Fibroblast of lung (primary cell): Measurements from ENCODE around the gene MYO1F.

Source experiments
- EZH2 ChIP-seq: IDR thresholded peaks from 2 replicates; pipeline ENCODE4 v1.5.1; 2012; ENCODE audit warnings: low read length, control low read depth, mild to moderate bottlenecking; ENCODE audit errors: missing control alignments
- TF ChIP-seq, protein P1 (sequence below), 2 donors: IDR thresholded peaks in 1 of 2; conservative IDR thresholded peaks in 1 of 2; 1 replicate in 1 of 2; 2 replicates in 1 of 2; pipeline ENCODE4 v1.5.1; 2011 to 2012; ENCODE audit warnings: low read length in 2 of 2, control low read depth in 1 of 2, inconsistent platforms in 1 of 2, low read depth in 1 of 2, mild to moderate bottlenecking in 1 of 2

GRCh38 chr19:8485561-8486371 is 91.5 kb downstream of the MYO1F start:
- TF ChIP-seq, protein P1, sequence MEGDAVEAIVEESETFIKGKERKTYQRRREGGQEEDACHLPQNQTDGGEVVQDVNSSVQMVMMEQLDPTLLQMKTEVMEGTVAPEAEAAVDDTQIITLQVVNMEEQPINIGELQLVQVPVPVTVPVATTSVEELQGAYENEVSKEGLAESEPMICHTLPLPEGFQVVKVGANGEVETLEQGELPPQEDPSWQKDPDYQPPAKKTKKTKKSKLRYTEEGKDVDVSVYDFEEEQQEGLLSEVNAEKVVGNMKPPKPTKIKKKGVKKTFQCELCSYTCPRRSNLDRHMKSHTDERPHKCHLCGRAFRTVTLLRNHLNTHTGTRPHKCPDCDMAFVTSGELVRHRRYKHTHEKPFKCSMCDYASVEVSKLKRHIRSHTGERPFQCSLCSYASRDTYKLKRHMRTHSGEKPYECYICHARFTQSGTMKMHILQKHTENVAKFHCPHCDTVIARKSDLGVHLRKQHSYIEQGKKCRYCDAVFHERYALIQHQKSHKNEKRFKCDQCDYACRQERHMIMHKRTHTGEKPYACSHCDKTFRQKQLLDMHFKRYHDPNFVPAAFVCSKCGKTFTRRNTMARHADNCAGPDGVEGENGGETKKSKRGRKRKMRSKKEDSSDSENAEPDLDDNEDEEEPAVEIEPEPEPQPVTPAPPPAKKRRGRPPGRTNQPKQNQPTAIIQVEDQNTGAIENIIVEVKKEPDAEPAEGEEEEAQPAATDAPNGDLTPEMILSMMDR (conservative IDR thresholded peaks at IDR 0.05 in 1 of 2, IDR thresholded peaks at IDR 0.05 in 1 of 2; ENCODE audit: low read depth in 1 of 2, low read length in 2 of 2): no peak
- no peak for TF ChIP-seq EZH2
